Measurements from ENCODE around the gene COX6B1. TPM values are rescaled to one million over a fixed set of nuclear protein-coding genes. Genes with fewer than 3 reads are reported as not detected.

The COX6B1 gene
- total RNA-seq, 4 donors from 2014 or later, result 422 to 625 (median 529) TPM

GRCh38 chr19:35613574-35613973, 34.5 kb upstream of the COX6B1 start:
- TF ChIP-seq, protein P1, sequence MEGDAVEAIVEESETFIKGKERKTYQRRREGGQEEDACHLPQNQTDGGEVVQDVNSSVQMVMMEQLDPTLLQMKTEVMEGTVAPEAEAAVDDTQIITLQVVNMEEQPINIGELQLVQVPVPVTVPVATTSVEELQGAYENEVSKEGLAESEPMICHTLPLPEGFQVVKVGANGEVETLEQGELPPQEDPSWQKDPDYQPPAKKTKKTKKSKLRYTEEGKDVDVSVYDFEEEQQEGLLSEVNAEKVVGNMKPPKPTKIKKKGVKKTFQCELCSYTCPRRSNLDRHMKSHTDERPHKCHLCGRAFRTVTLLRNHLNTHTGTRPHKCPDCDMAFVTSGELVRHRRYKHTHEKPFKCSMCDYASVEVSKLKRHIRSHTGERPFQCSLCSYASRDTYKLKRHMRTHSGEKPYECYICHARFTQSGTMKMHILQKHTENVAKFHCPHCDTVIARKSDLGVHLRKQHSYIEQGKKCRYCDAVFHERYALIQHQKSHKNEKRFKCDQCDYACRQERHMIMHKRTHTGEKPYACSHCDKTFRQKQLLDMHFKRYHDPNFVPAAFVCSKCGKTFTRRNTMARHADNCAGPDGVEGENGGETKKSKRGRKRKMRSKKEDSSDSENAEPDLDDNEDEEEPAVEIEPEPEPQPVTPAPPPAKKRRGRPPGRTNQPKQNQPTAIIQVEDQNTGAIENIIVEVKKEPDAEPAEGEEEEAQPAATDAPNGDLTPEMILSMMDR (IDR thresholded peaks at IDR 0.05; ENCODE audit: low read depth), result no peak

DNA sequence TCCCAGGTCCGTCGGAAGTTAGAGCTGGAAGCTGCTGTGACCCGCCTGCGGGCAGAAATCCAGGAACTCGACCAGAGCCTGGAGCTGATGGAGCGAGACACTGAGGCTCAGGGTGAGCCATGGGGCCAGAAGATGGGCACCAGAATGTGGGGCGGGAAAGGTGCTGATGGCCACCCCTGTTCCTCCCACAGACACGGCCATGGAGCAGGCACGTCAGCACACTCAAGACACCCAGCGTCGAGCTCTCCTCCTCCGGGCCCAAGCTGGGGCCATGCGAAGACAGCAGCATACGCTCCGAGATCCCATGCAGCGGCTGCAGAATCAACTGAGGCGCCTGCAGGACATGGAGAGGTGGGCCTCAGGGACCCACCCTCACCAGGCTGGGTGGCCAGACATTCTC, 33.1 kb upstream of the COX6B1 start:
- TF ChIP-seq, protein P1 (IDR thresholded peaks at IDR 0.05; ENCODE audit: low read depth), result no peak

DNA sequence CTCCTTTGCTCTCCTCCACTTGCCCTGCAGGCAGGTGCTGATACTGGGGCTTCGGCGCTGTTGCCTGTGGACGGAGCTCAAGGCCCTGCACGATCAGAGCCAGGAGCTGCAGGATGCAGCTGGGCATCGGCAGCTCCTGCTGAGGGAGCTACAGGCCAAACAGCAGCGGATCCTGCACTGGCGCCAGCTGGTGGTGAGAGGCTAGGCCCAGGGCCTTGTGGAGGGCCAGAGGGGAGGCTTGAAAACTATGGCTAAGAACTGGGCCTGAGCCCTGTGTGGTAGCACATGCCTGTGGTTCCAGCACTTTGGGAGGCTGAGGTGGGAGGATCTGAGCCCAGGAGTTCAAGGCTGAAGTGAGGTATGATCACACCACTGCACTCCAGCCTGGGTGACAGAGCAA, 29.3 kb upstream of the COX6B1 start:
- TF ChIP-seq, protein P1 (IDR thresholded peaks at IDR 0.05; ENCODE audit: low read depth), result no peak

- TF ChIP-seq, protein P1 (IDR thresholded peaks at IDR 0.05; ENCODE audit: low read depth), result no peak
Observed at GRCh38 chr19:35619290-35619923, 28.7 kb upstream of the COX6B1 start.

- TF ChIP-seq, protein P1 (IDR thresholded peaks at IDR 0.05; ENCODE audit: low read depth), result no peak
Observed at GRCh38 chr19:35620001-35620400, 28.1 kb upstream of the COX6B1 start.

DNA sequence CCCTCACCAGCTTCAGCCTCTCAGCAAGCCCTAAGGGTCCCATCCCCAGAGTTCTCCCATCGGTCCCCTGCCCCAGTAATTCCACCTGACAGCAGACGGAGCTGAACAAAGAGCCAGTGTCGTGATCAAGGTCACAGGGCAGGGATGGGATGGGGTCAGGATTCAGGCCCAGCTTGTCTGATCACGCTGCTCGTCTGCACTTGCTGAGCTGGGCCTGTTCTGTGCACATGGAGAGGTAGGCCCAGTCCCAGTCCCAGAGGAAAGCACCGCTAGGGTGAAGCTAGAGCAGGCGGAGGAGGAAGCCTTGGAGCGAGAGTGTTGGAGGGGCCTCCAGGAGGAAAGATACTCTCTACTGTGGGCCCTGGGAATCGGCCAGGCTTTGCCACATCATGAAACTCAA, 26.4 kb upstream of the COX6B1 start:
- TF ChIP-seq, protein P1 (IDR thresholded peaks at IDR 0.05; ENCODE audit: low read depth), result no peak

DNA sequence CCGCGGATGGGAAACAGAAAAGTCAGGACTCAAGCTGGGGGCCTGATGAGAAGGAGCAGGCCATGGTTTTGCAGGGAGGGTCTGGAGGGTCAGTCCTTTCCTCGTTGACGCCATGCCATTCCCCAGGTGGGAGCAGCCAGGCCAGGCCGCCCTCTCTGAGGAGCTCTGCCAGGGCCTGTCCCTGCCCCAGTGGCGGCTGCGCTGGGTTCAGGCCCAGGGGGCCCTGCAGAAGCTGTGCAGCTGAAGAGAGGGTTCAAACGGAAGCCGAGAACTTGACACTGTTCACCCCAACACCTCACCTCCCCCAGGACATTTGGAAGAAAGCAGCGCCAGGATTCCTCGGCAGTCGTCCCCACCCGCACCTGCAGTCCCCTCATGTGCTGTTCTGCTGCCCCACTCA, 25.4 kb upstream of the COX6B1 start:
- TF ChIP-seq, protein P1 (IDR thresholded peaks at IDR 0.05; ENCODE audit: low read depth), result no peak
